Measurements from ENCODE around the gene DOCK9. TPM values are rescaled to one million over a fixed set of nuclear protein-coding genes. Genes with fewer than 3 reads are reported as not detected.

Gene DOCK9
- total RNA-seq, 2 donors from 2014 or later: 107 to 117 TPM

GRCh38 chr13:98846521-98846920, 131.3 kb downstream of the DOCK9 start:
- H3K36me3 ChIP-seq: no peaks in the 10 kb centered on the region
- no peak for DNase-seq (ENCODE audit: low spot score)
- intact Hi-C loops (cut with DNase I): loop anchor here (10.0 kb wide), 2 partner anchors 402 to 992 kb away; no protein-coding TSS in a partner anchor
- 77% methylated on average over 5 of the region's 5 CpGs for WGBS
- H3K27ac ChIP-seq: no peak overlapping the region
- TF ChIP-seq POLR2A (IDR thresholded peaks at IDR 0.05) (no peak), POLR2AphosphoS5 (IDR thresholded peaks at IDR 0.05) (no peak), CTCF (IDR thresholded peaks at IDR 0.05) (no peak)
- H3K9me3 ChIP-seq: no peaks in the 10 kb centered on the region
- H3K27me3 ChIP-seq (replicated peaks; ENCODE audit: insufficient read depth): no peaks in the 10 kb centered on the region
- no peak overlapping the region for H3K4me3 ChIP-seq
- no peaks in the 10 kb centered on the region for H3K4me1 ChIP-seq (replicated peaks)

- intact Hi-C loops (cut with DNase I): loop anchor here (1.0 to 10.0 kb wide), 3 partner anchors 189 to 991 kb away; no protein-coding TSS in a partner anchor
- TF ChIP-seq CTCF (IDR thresholded peaks at IDR 0.05): no peak
- TF ChIP-seq POLR2AphosphoS5 (IDR thresholded peaks at IDR 0.05): no peak
- TF ChIP-seq POLR2A (IDR thresholded peaks at IDR 0.05): no peak
- Histone ChIP-seq H3K4me3 (no peak overlapping the region), H3K4me1 (replicated peaks) (no peaks in the 10 kb centered on the region), H3K36me3 (no peaks in the 10 kb centered on the region), H3K27me3 (replicated peaks; ENCODE audit: insufficient read depth) (no peaks in the 10 kb centered on the region), H3K9me3 (no peaks in the 10 kb centered on the region), H3K27ac (no peak overlapping the region)
- DNase-seq (ENCODE audit: low spot score): no peak
- WGBS: 82% methylated on average over 7 of the region's 7 CpGs
These were observed 132.1 kb downstream of the DOCK9 start for GRCh38 chr13:98845742-98846141.

- Histone ChIP-seq H3K27me3 (replicated peaks; ENCODE audit: insufficient read depth) (no peaks in the 10 kb centered on the region), H3K27ac (no peak overlapping the region), H3K9me3 (no peaks in the 10 kb centered on the region), H3K36me3 (no peaks in the 10 kb centered on the region), H3K4me3 (no peak overlapping the region), H3K4me1 (replicated peaks) (no peaks in the 10 kb centered on the region)
- TF ChIP-seq CTCF (IDR thresholded peaks at IDR 0.05): no peak
- TF ChIP-seq POLR2AphosphoS5 (IDR thresholded peaks at IDR 0.05): no peak
- TF ChIP-seq POLR2A (IDR thresholded peaks at IDR 0.05): no peak
- no peak for DNase-seq (ENCODE audit: low spot score)
- 91% methylated on average over 1 of the region's 1 CpG for WGBS
- intact Hi-C loops (cut with DNase I): loop anchor here (10.0 kb wide), 2 partner anchors 399 to 989 kb away; no protein-coding TSS in a partner anchor
These were observed 133.8 kb downstream of the DOCK9 start for GRCh38 chr13:98844021-98844420.

- intact Hi-C loops (cut with DNase I): loop anchor here (10.0 kb wide), 2 partner anchors 399 to 989 kb away; no protein-coding TSS in a partner anchor
- no peak for DNase-seq (ENCODE audit: low spot score)
- WGBS: 59% methylated on average over 3 of the region's 3 CpGs
- Histone ChIP-seq H3K4me3 (no peak overlapping the region), H3K36me3 (no peaks in the 10 kb centered on the region), H3K4me1 (replicated peaks) (no peaks in the 10 kb centered on the region), H3K27me3 (replicated peaks; ENCODE audit: insufficient read depth) (no peaks in the 10 kb centered on the region), H3K27ac (no peak overlapping the region), H3K9me3 (no peaks in the 10 kb centered on the region)
- TF ChIP-seq POLR2A (IDR thresholded peaks at IDR 0.05) (no peak), POLR2AphosphoS5 (IDR thresholded peaks at IDR 0.05) (no peak)
These were observed 134.4 kb downstream of the DOCK9 start for GRCh38 chr13:98843482-98843877.

GRCh38 chr13:98842858-98843481, 134.9 kb downstream of the DOCK9 start:
- 37% methylated on average over 5 of the region's 5 CpGs for WGBS
- peak; percentile 46 for DNase-seq (ENCODE audit: low spot score)
- intact Hi-C loops (cut with DNase I): loop anchor here (10.0 kb wide), 2 partner anchors 398 to 988 kb away; no protein-coding TSS in a partner anchor
- Histone ChIP-seq H3K36me3 (no peaks in the 10 kb centered on the region), H3K4me3 (no peak overlapping the region), H3K27ac (no peak overlapping the region), H3K4me1 (replicated peaks) (no peaks in the 10 kb centered on the region), H3K27me3 (replicated peaks; ENCODE audit: insufficient read depth) (no peaks in the 10 kb centered on the region), H3K9me3 (no peaks in the 10 kb centered on the region)
- TF ChIP-seq POLR2AphosphoS5 (IDR thresholded peaks at IDR 0.05) (peak; percentile 12), POLR2A (IDR thresholded peaks at IDR 0.05) (no peak), CTCF (IDR thresholded peaks at IDR 0.05) (peak; percentile 74 to 83 (median 76))

All from prostate gland (tissue), 2 donors.